NB4 (cell line): ENCODE measurements around the gene BRME1.

ENCODE experiments used
- MYC ChIP-seq: IDR thresholded peaks from 2 replicates; pipeline ENCODE4 v1.6.1; 2011; ENCODE audit warnings: low read depth, low read length
- TF ChIP-seq, protein P1 (sequence below): IDR thresholded peaks from one replicate; pipeline ENCODE4 v1.5.1; 2012; ENCODE audit warnings: low read depth, low read length

- TF ChIP-seq, protein P1, sequence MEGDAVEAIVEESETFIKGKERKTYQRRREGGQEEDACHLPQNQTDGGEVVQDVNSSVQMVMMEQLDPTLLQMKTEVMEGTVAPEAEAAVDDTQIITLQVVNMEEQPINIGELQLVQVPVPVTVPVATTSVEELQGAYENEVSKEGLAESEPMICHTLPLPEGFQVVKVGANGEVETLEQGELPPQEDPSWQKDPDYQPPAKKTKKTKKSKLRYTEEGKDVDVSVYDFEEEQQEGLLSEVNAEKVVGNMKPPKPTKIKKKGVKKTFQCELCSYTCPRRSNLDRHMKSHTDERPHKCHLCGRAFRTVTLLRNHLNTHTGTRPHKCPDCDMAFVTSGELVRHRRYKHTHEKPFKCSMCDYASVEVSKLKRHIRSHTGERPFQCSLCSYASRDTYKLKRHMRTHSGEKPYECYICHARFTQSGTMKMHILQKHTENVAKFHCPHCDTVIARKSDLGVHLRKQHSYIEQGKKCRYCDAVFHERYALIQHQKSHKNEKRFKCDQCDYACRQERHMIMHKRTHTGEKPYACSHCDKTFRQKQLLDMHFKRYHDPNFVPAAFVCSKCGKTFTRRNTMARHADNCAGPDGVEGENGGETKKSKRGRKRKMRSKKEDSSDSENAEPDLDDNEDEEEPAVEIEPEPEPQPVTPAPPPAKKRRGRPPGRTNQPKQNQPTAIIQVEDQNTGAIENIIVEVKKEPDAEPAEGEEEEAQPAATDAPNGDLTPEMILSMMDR, result peak; percentile 39
- TF ChIP-seq MYC, result no peak
Observed at GRCh38 chr19:13902993-13903555, 2.8 kb downstream of the BRME1 start.
